H1 (cell line): ENCODE results near the gene TMA7B. TPM values are rescaled to one million over a fixed set of nuclear protein-coding genes. Genes with fewer than 3 reads are reported as not detected.

Experiments used
- ATF2 ChIP-seq: IDR thresholded peaks from 2 replicates; pipeline ENCODE4 v1.6.1; 2012; ENCODE audit warnings: low read length, inconsistent platforms
- ATF3 ChIP-seq: IDR thresholded peaks from 2 replicates; pipeline ENCODE4 v1.6.1; 2011; ENCODE audit warnings: low read depth, mild to moderate bottlenecking, low read length; ENCODE audit not compliant: insufficient read depth
- BRCA1 ChIP-seq: IDR thresholded peaks from 2 replicates; pipeline ENCODE4 v1.6.1; 2012; ENCODE audit warnings: low read depth, low read length, improper control_type of control experiment
- CHD7 ChIP-seq: fragments of 300-600 bp; sonication (generic); IDR thresholded peaks from 2 replicates; pipeline ENCODE4 v1.7.1; 2012; ENCODE audit warnings: low read length, moderate library complexity, mild to moderate bottlenecking, inconsistent platforms; ENCODE audit not compliant: insufficient replicate concordance
- JUN ChIP-seq: IDR thresholded peaks from 2 replicates; pipeline ENCODE4 v1.6.1; 2011; ENCODE audit warnings: low read depth, mild to moderate bottlenecking, improper control_type of control experiment, low read length
- NRF1 ChIP-seq: IDR thresholded peaks from 2 replicates; pipeline ENCODE4 v1.6.1; 2011; ENCODE audit warnings: mild to moderate bottlenecking, low read depth, low read length, improper control_type of control experiment
- PHF8 ChIP-seq: fragments of 200-600 bp; sonication (generic); conservative IDR thresholded peaks from 2 replicates; pipeline ENCODE4 v1.7.1; 2012; ENCODE audit warnings: low read depth, mild to moderate bottlenecking, inconsistent platforms, low read length, moderate library complexity
- SIN3A ChIP-seq, 2 experiments: IDR thresholded peaks in 1 of 2; conservative IDR thresholded peaks in 1 of 2; 2 replicates each; pipeline ENCODE4 v1.6.1; 2011 to 2012; ENCODE audit warnings: low read length in 2 of 2, improper control_type of control experiment in 1 of 2, low read depth in 1 of 2, mild to moderate bottlenecking in 1 of 2
- polyA plus RNA-seq, 7 experiments: library from polyadenylated mRNA; depleted of rRNA in 3 of 7; stranded (reverse) in 5 of 7; unstranded in 2 of 7; fragments of >200 nt in 5 of 7; fragments of 200-250 nt in 2 of 7; gene quantifications; 1 replicate in 5 of 7; 2 replicates in 1 of 7; 4 replicates in 1 of 7; pipeline versions ENCODE4 v1.2.1 to v1.2.3, GENCODE V29; 2011 to 2013; ENCODE audit warnings: missing spikeins in 2 of 7, mixed read lengths in 2 of 7
- total RNA-seq: library from RNA; stranded (reverse); fragmentation: NEBNext Ultra II Directional; extraction: Animal tissue kit (Norgen Biotek cat#: 25700); gene quantifications from 2 replicates; pipeline ENCODE4 v1.2.1, GENCODE V29; 2021

The TMA7B gene
- total and polyA plus RNA-seq, 2 of the 8 experiments (the other 6 are each of a cell fraction or from before 2014, with no cell fraction given) = not detected

- TF ChIP-seq CHD7 (no peak), ATF3 (no peak), NRF1 (no peak), JUN (no peak), ATF2 (no peak), BRCA1 (no peak), PHF8 (no peak), SIN3A (conservative IDR thresholded peaks at IDR 0.05 in 1 of 2, IDR thresholded peaks at IDR 0.05 in 1 of 2; ENCODE audit: low read depth in 1 of 2, low read length in 2 of 2) (no peak)
- TF ChIP-seq, all 59 proteins: peak for 0
Measured at GRCh38 chr22:39966470-39966869, 6.3 kb downstream of the TMA7B start (continued).
